Gastroesophageal sphincter (tissue), 3 donors: Measurements from ENCODE around the gene ANKRD27.
"Not testable (repeated sequence)": the region's sequence is repeated elsewhere in the genome, so short reads cannot be mapped to it uniquely, and the experiment has no call there.

ENCODE experiments used
- CTCF ChIP-seq, 4 experiments: fragments of 200-600 bp in 2 of 4; fragments of 450-650 bp in 2 of 4; sonication (generic) in 1 of 4; IDR thresholded peaks; one replicate each; pipeline ENCODE4 v1.5.1; 2017 to 2019; ENCODE audit warnings: antibody characterized with exemption in 4 of 4, mild to moderate bottlenecking in 2 of 4, moderate library complexity in 2 of 4
- EP300 ChIP-seq: sonication (generic); formaldehyde crosslinking; IDR thresholded peaks from one replicate; pipeline ENCODE4 v1.6.1; 2017; ENCODE audit warnings: antibody characterized with exemption, mild to moderate bottlenecking
- POLR2A ChIP-seq, 2 donors: fragments of 450-650 bp; IDR thresholded peaks; one replicate each; pipeline ENCODE4 v1.6.1; 2017; ENCODE audit warnings: antibody characterized with exemption in 2 of 2, mild to moderate bottlenecking in 2 of 2, moderate library complexity in 1 of 2
- POLR2AphosphoS5 ChIP-seq: sonication (generic); formaldehyde crosslinking; IDR thresholded peaks from one replicate; pipeline ENCODE4 v1.6.1; 2017; ENCODE audit warnings: antibody characterized with exemption

- not testable (repeated sequence) for TF ChIP-seq CTCF (IDR thresholded peaks at IDR 0.05); POLR2AphosphoS5; POLR2A (IDR thresholded peaks at IDR 0.05); EP300
Measured at GRCh38 chr19:32694851-32695250, 19.9 kb upstream of the ANKRD27 start.
